ES-I3 (cell line): ENCODE data around the gene LARP6.

Source experiments
- H3K36me3 ChIP-seq: 2 replicates; pipeline ENCODE4 v1.6.1; 2013; ENCODE audit warnings: mild to moderate bottlenecking, low read length, control low read depth, moderate library complexity; ENCODE audit not compliant: insufficient read depth
- H3K4me1 ChIP-seq: 2 replicates; pipeline ENCODE4 v1.6.1; 2013; ENCODE audit warnings: mild to moderate bottlenecking, control low read depth, low read length; ENCODE audit not compliant: insufficient read depth
- H3K9ac ChIP-seq: 2 replicates; pipeline ENCODE4 v1.6.1; 2013; ENCODE audit warnings: low read depth, mild to moderate bottlenecking, low read length, moderate library complexity
- H3K9me3 ChIP-seq: 2 replicates; pipeline ENCODE4 v1.6.1; 2013; ENCODE audit warnings: mild to moderate bottlenecking, low read length, moderate library complexity; ENCODE audit not compliant: control insufficient read depth, insufficient read depth

The LARP6 gene

GRCh38 chr15:70852501-70853317 is 1.2 kb downstream of the LARP6 start:
- Histone ChIP-seq H3K36me3 (no peaks in the 10 kb centered on the region), H3K4me1 (peaks cover 8% of the 10 kb centered on the region), H3K9ac (peak overlapping the region; percentile 77), H3K9me3 (no peaks in the 10 kb centered on the region)

- Histone ChIP-seq H3K4me1 (peaks cover 8% of the 10 kb centered on the region), H3K9ac (no peak overlapping the region), H3K9me3 (no peaks in the 10 kb centered on the region), H3K36me3 (no peaks in the 10 kb centered on the region)
Measured at GRCh38 chr15:70851889-70852288, 2.1 kb downstream of the LARP6 start.

GRCh38 chr15:70845602-70846360 is 8.2 kb downstream of the LARP6 start:
- Histone ChIP-seq H3K9ac (no peak overlapping the region), H3K36me3 (no peaks in the 10 kb centered on the region), H3K9me3 (no peaks in the 10 kb centered on the region), H3K4me1 (no peaks in the 10 kb centered on the region)

GRCh38 chr15:70837476-70837875 is 16.5 kb downstream of the LARP6 start:
- peaks cover 10% of the 10 kb centered on the region for H3K36me3 ChIP-seq
- H3K9ac ChIP-seq: no peak overlapping the region

GRCh38 chr15:70835841-70836240 is 18.1 kb downstream of the LARP6 start:
- Histone ChIP-seq H3K4me1 (peaks cover 13% of the 10 kb centered on the region), H3K36me3 (peaks cover 10% of the 10 kb centered on the region), H3K9me3 (no peaks in the 10 kb centered on the region; the same call in 1 of the 2 replicates), H3K9ac (no peak overlapping the region)

More at GRCh38 chr15:70837476-70837875, 16.5 kb downstream of the LARP6 start:
- Histone ChIP-seq H3K9me3 (no peaks in the 10 kb centered on the region; the same call in 1 of the 2 replicates), H3K4me1 (peaks cover 13% of the 10 kb centered on the region)

- Histone ChIP-seq H3K4me1 (peaks cover 13% of the 10 kb centered on the region), H3K9me3 (no peaks in the 10 kb centered on the region; the same call in 1 of the 2 replicates), H3K36me3 (peaks cover 10% of the 10 kb centered on the region), H3K9ac (no peak overlapping the region)
Measured at GRCh38 chr15:70835415-70835814, 18.5 kb downstream of the LARP6 start.

GRCh38 chr15:70834999-70835398 is 19.0 kb downstream of the LARP6 start:
- H3K4me1 ChIP-seq: peaks cover 13% of the 10 kb centered on the region
- no peak overlapping the region for H3K9ac ChIP-seq
- no peaks in the 10 kb centered on the region; the same call in 1 of the 2 replicates for H3K9me3 ChIP-seq
- peaks cover 10% of the 10 kb centered on the region for H3K36me3 ChIP-seq

- Histone ChIP-seq H3K9me3 (no peaks in the 10 kb centered on the region; the same call in 1 of the 2 replicates), H3K36me3 (peaks cover 10% of the 10 kb centered on the region), H3K9ac (no peak overlapping the region), H3K4me1 (peaks cover 13% of the 10 kb centered on the region)
Measured at GRCh38 chr15:70833861-70834765, 19.8 kb downstream of the LARP6 start.

GRCh38 chr15:70833422-70833821 is 20.5 kb downstream of the LARP6 start:
- H3K9ac ChIP-seq: no peak overlapping the region
- H3K4me1 ChIP-seq: peaks cover 13% of the 10 kb centered on the region
- H3K9me3 ChIP-seq: no peaks in the 10 kb centered on the region; the same call in 1 of the 2 replicates
- peaks cover 10% of the 10 kb centered on the region for H3K36me3 ChIP-seq

GRCh38 chr15:70832176-70832575 is 21.8 kb downstream of the LARP6 start:
- H3K9ac ChIP-seq: no peak overlapping the region

GRCh38 chr15:70831094-70831911 is 22.7 kb downstream of the LARP6 start:
- H3K9me3 ChIP-seq: no peaks in the 10 kb centered on the region; the same call in 1 of the 2 replicates
- H3K36me3 ChIP-seq: peaks cover 6% of the 10 kb centered on the region
- peaks cover 17% of the 10 kb centered on the region for H3K4me1 ChIP-seq
- no peak overlapping the region for H3K9ac ChIP-seq

More at GRCh38 chr15:70832176-70832575, 21.8 kb downstream of the LARP6 start:
- H3K36me3 ChIP-seq: peaks cover 10% of the 10 kb centered on the region
- H3K9me3 ChIP-seq: no peaks in the 10 kb centered on the region; the same call in 1 of the 2 replicates
- H3K4me1 ChIP-seq: peaks cover 13% of the 10 kb centered on the region

GRCh38 chr15:70830615-70831014 is 23.3 kb downstream of the LARP6 start:
- Histone ChIP-seq H3K36me3 (no peaks in the 10 kb centered on the region), H3K9me3 (no peaks in the 10 kb centered on the region; the same call in 1 of the 2 replicates), H3K9ac (no peak overlapping the region), H3K4me1 (peaks cover 17% of the 10 kb centered on the region)
